ENCODE data around the gene TBCD.

Gene TBCD

GRCh38 chr17:82705756-82706155 is 46.1 kb upstream of the TBCD start:
- no peak for DNase-seq (ENCODE audit: low read depth)
- in situ Hi-C loops (cut with HindIII; ENCODE audit: low sequenced_read_pairs) = no loop called here
- no peak for TF ChIP-seq CTCF (IDR thresholded peaks at IDR 0.05; ENCODE audit: low read depth, low read length, missing control alignments)
- no peak overlapping the region for H3K4me3 ChIP-seq (ENCODE audit: low read depth, low read length)

GRCh38 chr17:82709024-82709675 is 42.7 kb upstream of the TBCD start:
- no peak for DNase-seq (ENCODE audit: low read depth)
- no peak overlapping the region for H3K4me3 ChIP-seq (ENCODE audit: low read depth, low read length)
- TF ChIP-seq CTCF (IDR thresholded peaks at IDR 0.05; ENCODE audit: low read depth, low read length, missing control alignments) = no peak
- in situ Hi-C loops (cut with HindIII; ENCODE audit: low sequenced_read_pairs) = no loop called here

GRCh38 chr17:82709676-82710498 is 42.0 kb upstream of the TBCD start:
- DNase-seq (ENCODE audit: low read depth) = no peak
- in situ Hi-C loops (cut with HindIII; ENCODE audit: low sequenced_read_pairs) = no loop called here
- TF ChIP-seq CTCF (IDR thresholded peaks at IDR 0.05; ENCODE audit: low read depth, low read length, missing control alignments) = no peak

GRCh38 chr17:82710499-82711232 is 41.2 kb upstream of the TBCD start:
- in situ Hi-C loops (cut with HindIII; ENCODE audit: low sequenced_read_pairs) = no loop called here
- no peak overlapping the region for H3K4me3 ChIP-seq (ENCODE audit: low read depth, low read length)
- no peak for DNase-seq (ENCODE audit: low read depth)
- TF ChIP-seq CTCF (IDR thresholded peaks at IDR 0.05; ENCODE audit: low read depth, low read length, missing control alignments) = no peak

More at GRCh38 chr17:82709676-82710498, 42.0 kb upstream of the TBCD start:
- H3K4me3 ChIP-seq (ENCODE audit: low read depth, low read length) = no peak overlapping the region

- no peak for TF ChIP-seq CTCF (IDR thresholded peaks at IDR 0.05; ENCODE audit: low read depth, low read length, missing control alignments)
- H3K4me3 ChIP-seq (ENCODE audit: low read depth, low read length) = no peak overlapping the region
- no peak for DNase-seq (ENCODE audit: low read depth)
- in situ Hi-C loops (cut with HindIII; ENCODE audit: low sequenced_read_pairs) = no loop called here
Measured at GRCh38 chr17:82713071-82713723, 38.7 kb upstream of the TBCD start.

Measured in astrocyte of the cerebellum (primary cell).